Calu3 (cell line): ENCODE data around the gene SPAG8. TPM values are rescaled to one million over a fixed set of nuclear protein-coding genes. Genes with fewer than 3 reads are reported as not detected.
A peak's percentile ranks its signal among the peaks of the same experiment; 100 is the strongest.

Experiments
- Bru-seq: library from RNA; stranded (reverse); fragments of 400-500 nt; gene quantifications from one replicate; lab custom pipeline; 2021; lab: Mats Ljungman, UMichigan
- BruChase-seq, 2 experiments: library from RNA; stranded (reverse); fragments of 400-500 nt; gene quantifications; one replicate each; lab custom pipeline; 2021; lab: Mats Ljungman, UMichigan
- BruUV-seq: library from RNA; stranded (reverse); fragments of 400-500 nt; replicated peaks from 2 replicates; lab custom pipeline; 2021; lab: Mats Ljungman, UMichigan
- CTCF ChIA-PET: fragments of 300-600 bp; sonication (Branson Sonifier 250); formaldehyde crosslinking; loops from one replicate; lab custom pipeline; 2022; ENCODE audit warnings: antibody characterized with exemption; lab: Charles Lee
- DNase-seq: peaks from one replicate; pipeline ENCODE4 v3.0.0; 2022
- H3K27ac Mint-ChIP-seq: one replicate; pipeline ENCODE4 v1.8.0; 2022; ENCODE audit warnings: mixed read lengths; ENCODE audit not compliant: unreplicated experiment
- H3K27me3 Mint-ChIP-seq: one replicate; pipeline ENCODE4 v1.8.0; 2022; ENCODE audit warnings: mixed read lengths; ENCODE audit not compliant: unreplicated experiment
- H3K36me3 Mint-ChIP-seq: one replicate; pipeline ENCODE4 v1.8.0; 2022; ENCODE audit warnings: mild to moderate bottlenecking, moderate library complexity, mixed read lengths; ENCODE audit not compliant: insufficient read depth, unreplicated experiment
- H3K4me1 Mint-ChIP-seq: one replicate; pipeline ENCODE4 v1.8.0; 2022; ENCODE audit warnings: mild to moderate bottlenecking, low read depth, mixed read lengths; ENCODE audit not compliant: unreplicated experiment
- H3K4me3 Mint-ChIP-seq: one replicate; pipeline ENCODE4 v1.8.0; 2022; ENCODE audit warnings: mild to moderate bottlenecking, low read depth, moderate library complexity, mixed read lengths; ENCODE audit not compliant: unreplicated experiment
- H3K9me3 Mint-ChIP-seq: one replicate; pipeline ENCODE4 v1.8.0; 2022; ENCODE audit warnings: low read depth, mixed read lengths; ENCODE audit not compliant: unreplicated experiment
- CTCF ChIP-seq: fragments of 200-600 bp; IDR thresholded peaks from one replicate; pipeline ENCODE4 v1.8.0; 2022; ENCODE audit warnings: antibody characterized with exemption; ENCODE audit not compliant: unreplicated experiment
- intact Hi-C: fragments of 100-400 bp; cut with micrococcal nuclease; formaldehyde crosslinking; loops from one replicate; pipeline ENCODE4 v1.10.0; 2022; ENCODE audit not compliant: unreplicated experiment
- long read RNA-seq: library from polyadenylated mRNA; stranded (forward); transcript quantifications from one replicate; pipeline ENCODE4 v2.0.0, GENCODE V29; 2022
- total RNA-seq: library from RNA; stranded (reverse); gene quantifications from 2 replicates; pipeline ENCODE4 v1.2.3, GENCODE V29; 2022

Gene SPAG8
- total RNA-seq (0.97 and 1.2 TPM in 2 replicates), Bru-seq, nascent RNA (percentile 25 among the genes with signal in this experiment), BruChase-seq, experiment 1, labeled RNA remaining after a 6-hour chase (percentile 30 among the genes with signal in this experiment), BruChase-seq, experiment 2, labeled RNA remaining after a 2-hour chase (percentile 17 among the genes with signal in this experiment)
- long read RNA-seq, result 0 reads

- peaks cover 5% of the 10 kb centered on the region for H3K27me3 Mint-ChIP-seq
- DNase-seq, result peak; percentile 82
- intact Hi-C loops, result loop anchor here (10.0 kb wide), 1 partner anchor 77 kb away; the partner anchor contains the start of genes CREB3 and TLN1
- peak within 1 kb of the TSS; percentile 66 for H3K4me3 Mint-ChIP-seq
- peaks cover 8% of the 10 kb centered on the region for H3K4me1 Mint-ChIP-seq
- CTCF ChIA-PET, result interaction anchor here (0.6 to 1.4 kb wide), 2 partner anchors 33 to 76 kb away, joined by 3 read pairs; no protein-coding TSS in a partner anchor
- H3K9me3 Mint-ChIP-seq, result no peaks in the 10 kb centered on the region
- H3K27ac Mint-ChIP-seq, result no peak within 1 kb of the TSS
- BruUV-seq, result no TSS peak
- no peak for TF ChIP-seq CTCF
- H3K36me3 Mint-ChIP-seq, result peaks cover 33% of the 10 kb centered on the region
Observed at GRCh38 chr9:35812025-35812602, at the start of gene SPAG8. Gene SPAG8, minus strand, starts transcription at chr9:35812262. Its CDS starts 115 bp downstream, at chr9:35812147.

GRCh38 chr9:35861161-35861897, 49.3 kb upstream of the SPAG8 start:
- no TSS peak for BruUV-seq
- intact Hi-C loops, result no loop called here
- CTCF ChIA-PET, result no interaction called here
- Mint-ChIP-seq H3K27ac (no peak overlapping the region), H3K27me3 (peaks cover 78% of the 10 kb centered on the region), H3K4me3 (no peak overlapping the region), H3K4me1 (no peaks in the 10 kb centered on the region), H3K9me3 (no peaks in the 10 kb centered on the region), H3K36me3 (peaks cover 4% of the 10 kb centered on the region)
- no peak for DNase-seq
- TF ChIP-seq CTCF, result no peak

GRCh38 chr9:35859990-35860339, 47.9 kb upstream of the SPAG8 start:
- intact Hi-C loops, result no loop called here
- BruUV-seq, result no TSS peak
- Mint-ChIP-seq H3K36me3 (peaks cover 4% of the 10 kb centered on the region), H3K9me3 (no peaks in the 10 kb centered on the region), H3K27ac (no peak overlapping the region), H3K4me3 (no peak overlapping the region), H3K27me3 (peaks cover 91% of the 10 kb centered on the region), H3K4me1 (no peaks in the 10 kb centered on the region)
- CTCF ChIA-PET, result interaction anchor here (1.0 kb wide), 1 partner anchor 34 kb away, joined by 3 read pairs; no protein-coding TSS in a partner anchor
- TF ChIP-seq CTCF, result no peak
- no peak for DNase-seq

- no peak for TF ChIP-seq CTCF
- Mint-ChIP-seq H3K27ac (no peak overlapping the region), H3K4me1 (no peaks in the 10 kb centered on the region), H3K9me3 (no peaks in the 10 kb centered on the region), H3K4me3 (no peak overlapping the region), H3K36me3 (peaks cover 4% of the 10 kb centered on the region), H3K27me3 (peaks cover 95% of the 10 kb centered on the region)
- CTCF ChIA-PET, result interaction anchor here (1.0 kb wide), 1 partner anchor 33 kb away, joined by 3 read pairs; no protein-coding TSS in a partner anchor
- DNase-seq, result no peak
- no TSS peak for BruUV-seq
- intact Hi-C loops, result no loop called here
Observed at GRCh38 chr9:35859310-35859989, 47.4 kb upstream of the SPAG8 start.
